ENCODE measurements around the gene CDK14.
"Not testable (repeated sequence)": the region's sequence is repeated elsewhere in the genome, so short reads cannot be mapped to it uniquely, and the experiment has no call there.

CDK14 gene

DNA sequence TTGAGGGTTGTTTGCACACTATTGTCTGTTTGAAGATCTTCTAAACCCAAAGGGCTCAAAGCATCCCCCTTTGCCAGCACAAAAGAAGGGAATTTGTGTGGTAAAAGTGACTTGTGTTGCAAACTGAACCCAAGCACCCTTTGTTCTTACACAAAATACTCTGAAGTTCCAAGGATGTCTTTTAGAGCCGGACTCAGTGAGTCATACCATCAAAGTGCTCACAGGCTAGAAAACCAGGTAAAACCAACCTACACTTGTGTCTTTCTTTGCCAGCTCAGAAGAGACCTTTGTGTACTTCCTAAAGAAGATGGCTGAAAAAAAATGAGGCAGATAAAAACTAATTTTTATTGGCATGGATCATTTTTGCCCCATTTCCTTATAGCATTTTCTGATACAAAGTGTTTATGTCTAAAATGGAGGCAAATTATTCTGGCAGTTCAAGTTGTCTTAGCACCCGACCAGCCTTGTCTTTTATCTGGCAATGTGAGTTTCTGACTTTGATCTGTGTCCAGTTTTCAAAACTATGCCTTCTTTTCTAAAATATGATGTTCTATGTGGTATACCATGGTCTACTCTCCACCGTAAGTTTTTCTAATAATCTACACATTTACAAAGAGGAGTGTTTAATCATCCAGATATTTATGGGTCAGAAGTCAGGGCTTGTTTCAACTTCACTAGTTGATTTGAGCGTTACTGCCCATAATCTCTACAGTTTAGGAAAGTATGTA, 539.7 kb downstream of the CDK14 start:
- in situ Hi-C loops (cut with MboI; ENCODE audit: low sequenced_read_pairs): no loop called here

- in situ Hi-C loops (cut with MboI; ENCODE audit: low sequenced_read_pairs): no loop called here
Observed at GRCh38 chr7:91137153-91137787, 541.1 kb downstream of the CDK14 start.

DNA sequence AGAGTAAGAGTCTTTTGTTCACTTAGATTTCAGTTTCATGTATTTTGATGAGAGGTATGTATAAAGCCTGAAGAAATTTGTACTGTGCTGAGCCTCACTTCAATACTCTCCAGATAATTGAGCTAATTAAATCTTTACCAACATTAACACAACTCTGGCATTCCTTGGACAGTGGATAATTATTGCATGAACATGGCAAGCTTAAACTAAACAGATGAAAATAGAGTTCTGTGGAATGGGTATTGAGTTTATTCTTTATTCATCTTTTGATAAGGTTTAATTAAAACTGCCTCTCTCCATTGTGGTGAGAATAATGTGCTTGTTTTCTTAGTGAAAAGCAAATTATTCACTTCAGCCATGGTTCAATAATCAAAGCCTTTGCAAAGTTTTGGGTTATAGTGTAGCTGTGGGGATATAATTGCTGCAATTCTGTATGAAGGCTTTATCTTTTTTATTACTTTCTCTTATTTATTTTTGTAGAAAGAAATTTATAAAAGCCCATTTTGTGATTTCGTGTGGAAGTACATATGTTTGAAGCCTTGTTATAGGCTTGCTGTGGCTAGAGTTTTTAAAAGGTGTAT, 541.8 kb downstream of the CDK14 start:
- in situ Hi-C loops (cut with MboI; ENCODE audit: low sequenced_read_pairs): no loop called here

- in situ Hi-C loops (cut with MboI; ENCODE audit: low sequenced_read_pairs): no loop called here
Observed at GRCh38 chr7:91140286-91140685, 544.2 kb downstream of the CDK14 start.

DNA sequence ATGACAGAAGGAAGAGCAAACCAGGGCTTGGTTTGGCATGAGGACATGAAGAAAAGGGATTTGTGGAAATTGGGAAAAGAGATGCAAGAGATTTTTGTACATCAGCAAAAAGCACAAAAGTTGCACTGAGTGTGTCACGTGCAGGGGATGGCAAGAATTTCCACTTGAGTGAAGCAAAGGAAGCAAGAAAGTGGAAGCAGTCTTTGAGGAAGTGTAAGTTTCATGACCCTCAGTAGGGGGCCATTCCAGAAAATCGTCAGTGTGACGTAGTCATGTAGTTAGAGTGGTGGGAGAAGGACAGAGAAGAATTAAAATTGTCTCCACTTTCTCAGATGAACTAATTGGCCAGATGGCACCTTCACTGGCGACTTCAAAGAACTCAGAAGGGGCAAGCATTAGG, 544.9 kb downstream of the CDK14 start:
- in situ Hi-C loops (cut with MboI; ENCODE audit: low sequenced_read_pairs): no loop called here

DNA sequence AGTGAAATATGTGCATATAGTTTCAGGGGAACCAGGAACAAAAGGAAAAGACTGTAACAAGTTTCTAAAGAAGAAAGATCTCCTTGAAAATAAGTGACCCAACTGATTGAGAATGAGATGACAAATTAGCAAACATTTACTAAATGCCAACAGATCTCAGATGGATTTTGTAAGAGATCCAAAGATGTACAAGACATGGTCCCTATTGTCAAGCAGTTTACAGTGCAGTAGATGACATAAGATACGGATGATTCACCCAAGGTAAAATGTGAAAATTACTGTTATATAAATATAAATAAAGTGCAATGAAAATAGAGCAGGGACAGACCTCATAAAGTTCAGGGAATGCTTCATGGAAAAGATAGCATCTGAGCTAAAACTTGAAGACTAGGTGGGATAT, 546.6 kb downstream of the CDK14 start:
- in situ Hi-C loops (cut with MboI; ENCODE audit: low sequenced_read_pairs): no loop called here

DNA sequence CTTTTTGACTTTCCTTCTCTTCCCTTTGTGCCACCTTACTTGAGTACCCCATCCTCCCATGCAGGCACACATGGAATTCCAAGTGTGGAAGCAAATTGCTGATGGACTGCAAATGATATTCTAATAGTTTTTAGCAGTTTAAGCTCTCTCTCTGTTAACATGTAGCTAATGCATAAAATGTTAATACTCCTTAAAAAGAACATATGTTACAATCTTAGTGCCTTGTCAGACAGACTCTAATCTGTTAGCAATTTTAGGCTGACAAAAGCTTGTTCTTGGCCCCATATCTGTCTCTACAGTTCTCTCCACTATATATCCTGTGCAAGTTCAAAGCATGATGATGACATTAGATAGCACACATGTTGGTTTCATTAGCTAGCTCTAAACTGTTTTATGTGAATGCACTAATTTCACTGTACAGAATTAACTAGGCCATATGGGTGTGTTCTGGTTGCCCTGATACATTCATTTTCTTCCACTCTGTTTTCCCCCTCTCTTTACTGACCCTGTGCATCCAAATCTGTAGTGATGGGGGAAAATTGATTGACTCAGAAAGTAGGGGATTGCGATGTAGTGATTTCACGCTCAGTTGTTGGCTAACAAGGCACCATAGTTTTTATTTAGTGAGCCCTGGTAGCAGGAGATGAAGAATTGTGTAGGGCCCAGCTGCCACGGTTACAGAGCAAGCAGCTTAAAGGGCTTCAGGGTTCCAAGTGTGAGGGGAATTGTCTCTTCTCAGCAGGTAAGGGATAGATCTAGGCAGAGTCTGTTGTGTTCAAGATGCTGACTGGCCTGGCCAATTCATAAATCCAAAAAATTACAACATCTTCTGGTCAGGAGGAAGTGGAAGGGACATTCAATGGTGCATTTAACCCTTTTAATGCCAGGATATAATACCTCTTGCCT, 553.5 kb downstream of the CDK14 start:
- in situ Hi-C loops (cut with MboI; ENCODE audit: low sequenced_read_pairs): no loop called here

DNA sequence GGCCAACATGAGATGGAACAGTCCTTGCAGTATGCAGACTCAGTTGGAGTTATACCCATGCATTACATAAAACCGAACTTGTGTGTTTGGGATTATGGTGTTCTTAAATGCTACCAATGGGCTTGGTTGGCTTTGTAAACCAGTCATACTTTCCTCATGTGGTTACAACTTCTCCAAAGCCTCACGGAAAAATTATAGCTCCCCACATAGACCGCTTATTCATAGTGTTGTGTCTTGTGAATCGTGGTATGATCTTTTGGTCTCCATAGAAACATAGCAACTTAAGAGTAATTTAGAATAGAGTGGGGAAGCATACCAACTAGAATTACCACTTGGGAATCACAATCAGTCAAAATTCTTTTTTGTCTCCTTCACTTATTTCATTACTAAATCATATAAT, 555.8 kb downstream of the CDK14 start:
- in situ Hi-C loops (cut with MboI; ENCODE audit: low sequenced_read_pairs): no loop called here

GRCh38 chr7:91156316-91157185, 560.4 kb downstream of the CDK14 start:
- in situ Hi-C loops (cut with MboI; ENCODE audit: low sequenced_read_pairs): no loop called here

DNA sequence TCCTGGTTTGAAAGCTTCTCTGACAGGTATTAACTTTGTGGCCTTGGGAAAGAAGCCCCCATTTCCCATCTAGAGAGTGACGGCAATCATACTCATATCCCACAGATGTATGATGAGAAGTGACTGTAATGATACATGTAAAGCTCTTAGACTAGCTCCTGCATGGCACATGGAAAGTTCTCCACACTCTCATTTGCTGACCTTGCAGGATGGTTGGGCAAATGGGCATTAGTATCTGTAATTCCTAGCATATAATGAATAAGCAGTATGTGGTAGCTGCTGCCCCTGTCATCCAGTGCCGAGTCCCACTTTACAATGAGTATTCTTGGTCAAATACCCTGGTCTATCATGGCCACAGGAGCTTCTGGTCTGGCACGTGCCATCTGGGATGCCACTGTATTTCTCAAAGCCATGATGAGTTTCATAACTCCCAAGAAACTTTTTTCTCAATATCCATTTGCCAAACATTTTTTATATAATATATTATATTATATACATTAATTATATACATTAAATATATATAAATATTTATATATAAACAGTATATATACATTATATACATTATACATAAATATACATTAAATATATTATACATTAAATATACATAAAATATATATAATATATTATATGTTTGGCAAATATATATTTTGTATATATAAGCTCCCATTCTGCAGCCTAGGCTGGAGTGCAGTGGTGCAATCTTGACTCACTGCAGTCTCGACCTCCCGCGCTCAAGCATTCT, 561.6 kb downstream of the CDK14 start:
- in situ Hi-C loops (cut with MboI; ENCODE audit: low sequenced_read_pairs): no loop called here

DNA sequence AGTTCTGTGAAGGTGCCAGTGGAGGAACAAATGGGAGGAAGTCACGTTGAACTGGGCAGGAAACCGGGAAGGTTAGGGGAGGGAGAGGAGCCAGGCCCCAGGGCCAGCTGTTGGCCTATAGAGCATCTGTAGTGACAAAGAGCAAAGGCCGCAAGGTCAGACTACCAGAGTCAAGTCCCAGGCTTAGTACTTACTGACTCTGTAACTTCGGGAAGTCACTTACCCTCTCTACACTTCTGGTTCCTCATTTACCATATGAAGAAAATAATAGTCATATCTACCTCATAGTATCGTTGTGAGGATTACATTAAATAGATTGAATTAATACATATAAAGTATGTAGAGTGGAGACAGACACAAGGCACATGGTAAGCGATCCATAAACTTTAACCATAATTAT, 566.3 kb downstream of the CDK14 start:
- in situ Hi-C loops (cut with MboI; ENCODE audit: low sequenced_read_pairs): no loop called here

DNA sequence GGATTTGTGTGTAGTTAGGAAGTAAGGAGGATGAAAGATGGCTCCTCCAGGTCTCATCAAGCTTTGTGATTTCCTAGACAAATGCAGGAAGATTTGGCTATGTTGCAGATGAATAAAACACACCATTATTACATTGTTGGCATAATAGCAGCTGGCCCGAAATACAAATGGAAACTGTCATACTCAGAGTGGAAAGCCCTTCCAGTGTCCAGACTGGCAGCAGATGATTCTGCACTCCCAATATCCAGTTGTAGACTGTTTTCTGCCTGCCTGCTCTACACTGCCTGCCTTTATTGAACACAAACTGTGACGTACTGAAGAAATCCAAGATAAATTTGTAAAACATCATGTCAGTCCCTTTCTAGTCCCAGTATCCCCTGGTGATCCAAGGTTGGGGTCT, 568.4 kb downstream of the CDK14 start:
- in situ Hi-C loops (cut with MboI; ENCODE audit: low sequenced_read_pairs): no loop called here

DNA sequence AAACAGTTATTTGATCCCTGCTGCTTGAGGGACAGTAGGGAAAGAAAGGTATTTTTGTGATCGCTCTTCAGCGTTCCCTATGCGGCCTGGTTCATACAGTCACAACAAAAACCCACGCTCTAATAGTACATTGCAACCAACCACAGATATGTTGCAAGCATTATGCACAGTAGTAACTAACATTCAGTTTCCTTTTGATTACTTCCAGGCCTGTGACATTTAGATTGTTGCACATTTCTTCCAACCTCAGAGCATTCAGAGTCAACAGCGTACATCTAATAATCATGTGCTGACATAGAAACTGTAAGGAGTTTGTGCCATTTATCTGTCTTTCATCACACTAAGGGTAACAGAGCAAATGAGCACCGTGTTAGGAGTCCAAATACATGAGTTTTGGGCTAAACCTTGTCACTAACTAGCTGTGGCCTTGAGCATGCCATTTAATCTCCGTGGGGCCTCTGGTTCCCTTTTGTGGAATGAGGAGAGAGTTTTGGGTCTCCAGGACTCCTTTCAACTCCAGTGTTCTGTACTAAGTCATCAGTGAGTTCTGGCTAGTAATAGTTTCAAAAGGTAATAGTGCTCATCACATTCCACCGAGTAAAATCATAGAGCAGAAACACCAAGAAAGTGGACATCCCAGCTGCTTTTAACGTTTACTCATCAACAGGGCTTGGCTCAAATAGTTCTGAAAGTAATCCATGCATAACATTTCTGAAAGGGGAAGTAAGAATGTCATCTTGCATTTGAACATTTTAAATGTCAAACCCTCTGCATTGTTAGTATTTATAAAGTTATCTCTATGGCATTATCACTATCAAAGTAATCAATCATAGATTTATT, 569.1 kb downstream of the CDK14 start:
- in situ Hi-C loops (cut with MboI; ENCODE audit: low sequenced_read_pairs): no loop called here

DNA sequence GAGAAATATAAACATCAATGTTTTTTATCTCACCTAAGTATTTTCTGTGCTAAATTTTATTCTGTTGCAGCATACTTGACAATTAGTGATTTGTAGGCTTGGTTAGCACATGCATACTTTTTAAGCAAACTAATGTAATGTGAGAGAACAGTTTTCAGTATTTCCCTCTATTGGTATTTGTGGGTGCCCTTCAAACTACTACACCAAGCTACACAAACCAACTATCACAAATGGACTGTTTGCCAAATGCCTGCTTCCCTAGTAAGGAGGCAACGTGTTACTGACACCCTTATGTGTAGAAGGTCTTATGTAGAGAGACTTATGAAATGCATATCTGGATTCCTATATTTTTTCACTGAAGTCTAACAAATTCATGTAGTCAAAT, 569.7 kb downstream of the CDK14 start:
- in situ Hi-C loops (cut with MboI; ENCODE audit: low sequenced_read_pairs): no loop called here

DNA sequence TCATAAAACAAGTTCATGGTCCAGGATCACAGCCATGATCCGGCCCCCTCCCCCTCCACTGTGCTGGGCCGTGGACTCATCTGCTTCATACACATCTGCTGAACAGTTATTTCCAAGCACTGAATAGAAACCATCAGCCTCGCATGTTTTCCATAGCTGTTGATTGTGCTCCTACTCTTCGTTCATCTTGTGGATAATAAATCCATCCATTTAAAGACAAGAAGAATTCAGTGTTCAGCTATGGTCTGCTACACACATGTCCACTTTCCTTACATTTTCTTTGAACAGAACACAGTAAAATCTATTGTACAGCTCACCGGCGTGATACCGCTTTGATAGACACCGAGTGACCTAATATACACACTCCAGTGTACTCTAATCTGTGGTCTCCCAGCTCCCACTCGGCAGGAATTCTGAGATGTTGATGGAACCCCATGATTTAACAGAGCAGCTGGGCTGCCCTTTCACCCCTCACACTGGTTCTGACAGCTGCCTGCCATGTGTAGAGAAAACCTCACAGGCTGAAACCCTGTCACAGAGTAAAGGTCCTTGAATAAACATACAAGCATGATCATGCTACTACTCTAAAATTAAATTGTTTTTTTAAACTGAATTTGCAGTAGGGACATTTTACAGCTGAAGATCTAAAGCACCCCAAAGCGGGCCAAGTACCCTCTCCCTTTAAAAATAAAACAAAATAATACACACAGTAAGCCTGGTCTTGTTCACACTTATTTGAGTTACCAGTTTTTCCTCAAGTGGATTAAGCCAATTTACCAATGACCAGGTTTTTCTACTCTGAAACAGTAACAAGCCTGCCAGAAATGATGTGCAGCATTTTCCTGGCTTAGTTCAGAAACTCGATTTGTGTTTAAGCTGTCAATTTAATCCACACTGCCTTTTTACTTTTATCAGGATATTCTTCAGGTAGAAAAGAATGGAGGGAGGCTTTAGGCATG, 573.0 kb downstream of the CDK14 start:
- in situ Hi-C loops (cut with MboI; ENCODE audit: low sequenced_read_pairs): no loop called here

- in situ Hi-C loops (cut with MboI; ENCODE audit: low sequenced_read_pairs): no loop called here
Observed at GRCh38 chr7:91169830-91170191, 573.7 kb downstream of the CDK14 start.

GRCh38 chr7:91173265-91173664, 577.1 kb downstream of the CDK14 start:
- in situ Hi-C loops (cut with MboI; ENCODE audit: low sequenced_read_pairs): not testable (repeated sequence)

DNA sequence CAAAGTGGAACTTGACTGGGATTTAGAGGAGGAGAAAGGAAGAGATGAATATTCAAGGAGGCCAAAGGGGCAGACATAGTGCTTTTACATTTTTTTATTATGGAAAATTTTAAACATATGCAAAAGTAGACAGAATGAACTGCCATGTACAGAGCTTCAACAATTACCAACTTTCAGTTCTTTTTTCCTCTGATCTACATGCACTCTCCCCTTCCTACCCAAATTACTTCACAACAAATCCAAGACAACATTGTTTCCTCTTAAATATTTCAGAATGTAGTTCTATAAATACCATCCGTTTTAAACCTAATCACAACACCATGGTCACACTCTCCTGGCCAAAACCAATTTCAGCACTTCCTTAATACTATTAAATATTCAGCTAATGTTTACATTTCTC, 584.6 kb downstream of the CDK14 start:
- in situ Hi-C loops (cut with MboI; ENCODE audit: low sequenced_read_pairs): no loop called here

Measured in hTERT RPE-1 (cell line).